ENCODE results near the gene DNAH11. TPM values are rescaled to one million over a fixed set of nuclear protein-coding genes. Genes with fewer than 3 reads are reported as not detected.
A peak's percentile ranks its signal among the peaks of the same experiment; 100 is the strongest.

The DNAH11 gene
- total and polyA plus RNA-seq, 9 of the 15 experiments (the other 6 are each of a cell fraction or from before 2014, with no cell fraction given) = under 0.01 TPM; not detected in 7

- TF ChIP-seq JUND (IDR thresholded peaks at IDR 0.05; ENCODE audit: borderline replicate concordance, low read depth, low read length) (peak; percentile 27; the same call in 1 of the 2 replicates), JUND (tag; IDR thresholded peaks at IDR 0.05; ENCODE audit: borderline replicate concordance, low read depth, low read length) (peak; percentile 44; the same call in 1 of the 3 replicates), SMARCA4 (IDR thresholded peaks at IDR 0.05) (peak; percentile 68), HDAC8 (tag; IDR thresholded peaks at IDR 0.05) (no peak), ZNF512 (tag; IDR thresholded peaks at IDR 0.05) (no peak), TFE3 (CRISPR knock-in tag; IDR thresholded peaks at IDR 0.05) (no peak), ZFX (CRISPR knock-in tag; IDR thresholded peaks at IDR 0.05) (no peak), FOXA3 (CRISPR knock-in tag; conservative IDR thresholded peaks at IDR 0.05 in 1 of 2, IDR thresholded peaks at IDR 0.05 in 1 of 2) (no peak), ATF3 (IDR thresholded peaks at IDR 0.05) (peak; percentile 61; the same call in 1 of the 2 replicates), ATF3 (CRISPR knock-in tag; conservative IDR thresholded peaks at IDR 0.05) (no peak), ZNF778 (CRISPR knock-in tag; IDR thresholded peaks at IDR 0.05) (no peak), ELK3 (CRISPR knock-in tag; IDR thresholded peaks at IDR 0.05) (no peak), THRAP3 (IDR thresholded peaks at IDR 0.05; ENCODE audit: borderline replicate concordance) (no peak), NBN (IDR thresholded peaks at IDR 0.05; ENCODE audit: low read depth) (no peak), ZNF324 (CRISPR knock-in tag; IDR thresholded peaks at IDR 0.05) (no peak), KDM4B (IDR thresholded peaks at IDR 0.05; ENCODE audit: borderline replicate concordance in 2 of 2, low read depth in 1 of 2) (no peak), ZNF175 (CRISPR knock-in tag; IDR thresholded peaks at IDR 0.05; ENCODE audit: low read depth) (peak; percentile 50; the same call in 1 of the 2 replicates), CBX3 (IDR thresholded peaks at IDR 0.05; ENCODE audit: borderline replicate concordance in 1 of 2, low read length in 2 of 2) (no peak), CBFA2T2 (conservative IDR thresholded peaks at IDR 0.05) (peak; percentile 80)
These were observed 229.2 kb downstream of the DNAH11 start (continued) for GRCh38 chr7:21771906-21772610.

Data from K562 (cell line).